Activated T-helper 1 cell treated with anti-CD3 and anti-CD28 coated beads, Interleukin-12 subunit alpha, Interleukin-12 subunit beta, Interleukin-2, Interleukin-4 antibody, amounts not matched to agents 30 ng/mL and 10 ng/mL and 1 ng/mL, durations not matched to agents 14 hours and 24 hours and 36 hours (primary cell): ENCODE results near the gene SEMA3D. TPM values are rescaled to one million over a fixed set of nuclear protein-coding genes. Genes with fewer than 3 reads are reported as not detected.

Experiments
- DNase-seq: peaks from one replicate; pipeline ENCODE4 v3.0.0; 2021; ENCODE audit warnings: low spot score
- H3K27ac Mint-ChIP-seq: one replicate; pipeline ENCODE4 v1.8.0; 2021; ENCODE audit warnings: mild to moderate bottlenecking, mixed read lengths
- H3K27me3 Mint-ChIP-seq: one replicate; pipeline ENCODE4 v1.8.0; 2022; ENCODE audit warnings: mild to moderate bottlenecking, moderate library complexity, mixed read lengths; ENCODE audit not compliant: insufficient read depth
- H3K36me3 Mint-ChIP-seq: one replicate; pipeline ENCODE4 v1.8.0; 2021; ENCODE audit warnings: low read depth, mixed read lengths
- H3K4me1 Mint-ChIP-seq: one replicate; pipeline ENCODE4 v1.8.0; 2021; ENCODE audit warnings: low read depth, mixed read lengths
- H3K4me3 Mint-ChIP-seq: one replicate; pipeline ENCODE4 v1.8.0; 2021; ENCODE audit warnings: mild to moderate bottlenecking, moderate library complexity, mixed read lengths
- H3K9me3 Mint-ChIP-seq: one replicate; pipeline ENCODE4 v1.8.0; 2021; ENCODE audit warnings: mixed read lengths
- intact Hi-C: fragments of 100-400 bp; cut with micrococcal nuclease; formaldehyde crosslinking; loops from one replicate; pipeline ENCODE4 v1.15.1; 2024
- total RNA-seq: library from RNA; stranded (reverse); gene quantifications from 2 replicates; pipeline ENCODE4 v1.2.3, GENCODE V29; 2022

The SEMA3D gene
- total RNA-seq, 1 donor from 2014 or later = 0.60 TPM

DNA sequence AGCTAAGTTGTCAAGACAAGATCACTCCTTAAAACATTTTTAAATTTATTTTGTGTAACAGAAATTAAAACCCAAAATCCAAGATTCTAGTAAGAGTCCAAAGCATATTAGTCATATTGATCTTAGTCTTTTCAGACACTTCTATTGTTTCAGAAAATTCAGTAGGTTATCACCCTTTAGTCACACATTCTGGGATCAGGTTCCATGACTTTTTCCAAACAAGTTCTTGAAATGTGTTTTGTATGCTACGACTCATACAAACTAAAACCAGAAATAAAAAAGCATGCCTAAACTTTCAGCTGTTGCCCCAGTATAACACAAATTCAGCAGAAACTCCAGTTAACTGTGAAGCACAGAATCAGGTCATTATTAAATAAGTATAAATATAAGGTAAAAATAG, 10.7 kb downstream of the SEMA3D start:
- H3K9me3 Mint-ChIP-seq = peaks cover 13% of the 10 kb centered on the region
- intact Hi-C loops = no loop called here
- H3K27me3 Mint-ChIP-seq = no peaks in the 10 kb centered on the region
- H3K4me3 Mint-ChIP-seq = no peak overlapping the region
- no peaks in the 10 kb centered on the region for H3K36me3 Mint-ChIP-seq
- no peak overlapping the region for H3K27ac Mint-ChIP-seq
- no peaks in the 10 kb centered on the region for H3K4me1 Mint-ChIP-seq
- no peak for DNase-seq

DNA sequence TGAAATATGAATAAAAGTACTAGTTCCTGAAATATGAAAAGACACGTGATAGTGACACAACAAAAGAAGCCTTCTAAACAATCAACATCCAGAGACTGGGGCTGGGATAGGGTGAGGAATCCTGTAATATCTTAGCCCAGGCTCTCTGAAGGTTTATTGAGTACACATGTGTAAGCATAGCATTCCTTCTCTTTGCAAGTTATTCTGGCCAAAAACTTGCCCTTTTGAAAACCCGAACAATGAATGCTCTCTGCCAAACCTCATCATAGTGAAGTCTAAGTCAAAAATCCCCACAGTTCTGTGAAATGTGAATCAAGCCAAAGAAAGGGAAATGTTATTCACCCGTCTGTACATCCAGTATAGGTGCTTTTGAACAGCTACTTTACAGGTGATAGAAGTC, 11.6 kb downstream of the SEMA3D start:
- intact Hi-C loops = no loop called here
- Mint-ChIP-seq H3K4me1 (no peaks in the 10 kb centered on the region), H3K27ac (no peak overlapping the region), H3K27me3 (no peaks in the 10 kb centered on the region), H3K4me3 (no peak overlapping the region), H3K9me3 (peaks cover 8% of the 10 kb centered on the region), H3K36me3 (no peaks in the 10 kb centered on the region)
- no peak for DNase-seq

GRCh38 chr7:85172530-85172941, 14.3 kb downstream of the SEMA3D start:
- Mint-ChIP-seq H3K4me1 (no peaks in the 10 kb centered on the region), H3K4me3 (no peak overlapping the region), H3K27me3 (no peaks in the 10 kb centered on the region), H3K9me3 (no peaks in the 10 kb centered on the region), H3K36me3 (no peaks in the 10 kb centered on the region), H3K27ac (no peak overlapping the region)
- DNase-seq = no peak
- intact Hi-C loops = no loop called here

DNA sequence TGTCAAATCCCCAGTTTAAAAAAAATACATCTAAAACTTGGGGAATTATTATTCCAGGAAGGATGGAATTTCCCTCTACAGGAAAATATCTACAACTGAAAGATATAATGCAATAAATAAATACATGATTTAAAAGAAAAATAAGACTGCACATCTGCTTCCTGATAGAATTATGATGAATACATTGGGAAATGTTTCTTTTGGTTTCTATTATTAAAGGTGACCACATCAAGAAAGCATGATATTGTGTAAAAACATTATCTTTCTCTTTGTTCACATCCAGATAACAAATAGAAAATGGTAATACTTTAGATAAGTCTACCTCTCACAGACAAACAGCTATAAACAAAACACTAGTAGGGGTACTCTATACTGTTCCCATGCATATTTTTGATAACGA, 19.2 kb downstream of the SEMA3D start:
- no peaks in the 10 kb centered on the region for H3K4me1 Mint-ChIP-seq
- H3K27ac Mint-ChIP-seq = no peak overlapping the region
- no peaks in the 10 kb centered on the region for H3K9me3 Mint-ChIP-seq
- DNase-seq = no peak
- intact Hi-C loops = no loop called here
- H3K36me3 Mint-ChIP-seq = no peaks in the 10 kb centered on the region
- H3K4me3 Mint-ChIP-seq = no peak overlapping the region
- no peaks in the 10 kb centered on the region for H3K27me3 Mint-ChIP-seq

GRCh38 chr7:85165263-85165662, 21.6 kb downstream of the SEMA3D start:
- intact Hi-C loops = no loop called here
- Mint-ChIP-seq H3K27ac (no peak overlapping the region), H3K36me3 (no peaks in the 10 kb centered on the region), H3K4me3 (no peak overlapping the region), H3K27me3 (no peaks in the 10 kb centered on the region), H3K4me1 (peaks cover 4% of the 10 kb centered on the region), H3K9me3 (no peaks in the 10 kb centered on the region)
- DNase-seq = no peak

- no peak overlapping the region for H3K27ac Mint-ChIP-seq
- no peak overlapping the region for H3K4me3 Mint-ChIP-seq
- H3K9me3 Mint-ChIP-seq = peaks cover 3% of the 10 kb centered on the region
- intact Hi-C loops = loop anchor here (5.0 kb wide), 1 partner anchor 308 kb away; no protein-coding TSS in a partner anchor
- H3K36me3 Mint-ChIP-seq = no peaks in the 10 kb centered on the region
- H3K27me3 Mint-ChIP-seq = no peaks in the 10 kb centered on the region
- peaks cover 5% of the 10 kb centered on the region for H3K4me1 Mint-ChIP-seq
- DNase-seq = no peak
Observed at GRCh38 chr7:85164376-85164775, 22.5 kb downstream of the SEMA3D start.

GRCh38 chr7:85162721-85163120, 24.1 kb downstream of the SEMA3D start:
- H3K9me3 Mint-ChIP-seq = peaks cover 5% of the 10 kb centered on the region
- no peak overlapping the region for H3K27ac Mint-ChIP-seq
- no peaks in the 10 kb centered on the region for H3K27me3 Mint-ChIP-seq
- H3K4me1 Mint-ChIP-seq = peaks cover 5% of the 10 kb centered on the region
- intact Hi-C loops = loop anchor here (5.0 kb wide), 1 partner anchor 310 kb away; no protein-coding TSS in a partner anchor
- H3K4me3 Mint-ChIP-seq = no peak overlapping the region
- H3K36me3 Mint-ChIP-seq = no peaks in the 10 kb centered on the region
- DNase-seq = no peak

DNA sequence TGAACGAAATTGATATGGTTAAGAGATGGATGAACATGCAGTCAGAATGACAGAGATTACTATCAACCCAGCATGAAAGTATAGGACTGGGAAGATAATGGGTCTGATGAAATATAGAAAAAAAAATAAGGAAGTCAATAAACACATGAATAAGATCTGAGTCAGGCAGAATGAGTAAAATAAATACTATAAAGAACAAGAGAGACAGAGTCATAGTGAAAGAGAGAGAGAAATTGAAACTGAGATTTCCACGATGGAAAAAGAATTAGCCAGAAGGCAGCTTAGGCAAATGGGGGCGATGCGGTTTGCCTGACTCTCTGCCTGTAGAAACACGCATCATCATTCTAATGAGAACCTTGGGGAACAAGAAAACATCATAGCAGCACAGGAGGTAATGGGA, 26.6 kb downstream of the SEMA3D start:
- no peak for DNase-seq
- Mint-ChIP-seq H3K27me3 (no peaks in the 10 kb centered on the region), H3K4me3 (no peak overlapping the region), H3K36me3 (no peaks in the 10 kb centered on the region), H3K9me3 (peaks cover 5% of the 10 kb centered on the region), H3K27ac (peak overlapping the region; percentile 59), H3K4me1 (peaks cover 5% of the 10 kb centered on the region)
- intact Hi-C loops = loop anchor here (5.0 kb wide), 1 partner anchor 312 kb away; no protein-coding TSS in a partner anchor

DNA sequence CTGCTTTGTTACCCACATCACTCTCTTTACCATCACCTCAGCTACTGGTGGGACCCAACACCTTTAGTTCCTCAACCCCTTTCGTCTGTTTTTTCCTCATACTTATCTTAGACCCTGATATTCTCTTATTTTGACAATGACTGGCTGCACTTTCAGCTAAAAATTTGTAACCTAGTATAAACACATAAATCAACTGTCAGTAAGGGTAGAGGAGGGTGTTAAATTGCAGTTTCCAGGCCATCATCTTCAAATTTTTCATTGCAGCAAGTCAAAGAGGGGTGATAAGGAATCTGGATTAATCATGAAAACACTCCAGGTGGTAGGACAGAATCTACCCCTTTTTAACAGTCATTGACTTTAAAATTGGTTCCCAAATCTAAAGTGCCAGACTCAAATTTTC, 27.9 kb downstream of the SEMA3D start:
- H3K27me3 Mint-ChIP-seq = no peaks in the 10 kb centered on the region
- H3K27ac Mint-ChIP-seq = no peak overlapping the region
- H3K9me3 Mint-ChIP-seq = peaks cover 5% of the 10 kb centered on the region
- no peak for DNase-seq
- no peak overlapping the region for H3K4me3 Mint-ChIP-seq
- peaks cover 5% of the 10 kb centered on the region for H3K4me1 Mint-ChIP-seq
- no peaks in the 10 kb centered on the region for H3K36me3 Mint-ChIP-seq
- intact Hi-C loops = no loop called here

DNA sequence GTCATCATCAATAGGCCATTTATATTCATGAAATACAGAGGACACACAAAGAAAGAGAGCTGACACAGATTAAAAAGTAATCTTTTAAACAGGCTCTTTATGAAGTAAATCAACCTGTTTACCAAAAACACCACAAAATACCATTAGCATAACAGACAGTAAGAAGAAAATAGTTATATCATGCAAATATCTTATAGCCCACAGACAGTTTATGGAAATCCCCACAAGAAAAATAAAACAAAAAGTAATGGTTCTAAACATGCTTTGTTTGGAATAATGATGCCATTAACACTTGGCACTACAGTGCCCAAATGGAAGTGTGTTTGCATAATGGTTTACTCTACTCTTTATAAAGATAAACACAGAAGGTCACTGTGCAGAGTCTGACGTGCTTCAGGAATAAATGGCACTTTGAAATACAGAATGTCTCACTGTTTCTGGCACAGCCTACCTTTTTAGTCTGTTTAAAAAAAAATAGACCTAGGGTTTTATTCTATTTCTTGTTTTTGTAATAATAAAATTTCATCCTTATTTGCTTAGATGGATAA, 30.1 kb downstream of the SEMA3D start:
- Mint-ChIP-seq H3K9me3 (peaks cover 5% of the 10 kb centered on the region), H3K27ac (no peak overlapping the region), H3K27me3 (no peaks in the 10 kb centered on the region), H3K36me3 (no peaks in the 10 kb centered on the region), H3K4me1 (peaks cover 5% of the 10 kb centered on the region), H3K4me3 (no peak overlapping the region)
- intact Hi-C loops = no loop called here
- no peak for DNase-seq

DNA sequence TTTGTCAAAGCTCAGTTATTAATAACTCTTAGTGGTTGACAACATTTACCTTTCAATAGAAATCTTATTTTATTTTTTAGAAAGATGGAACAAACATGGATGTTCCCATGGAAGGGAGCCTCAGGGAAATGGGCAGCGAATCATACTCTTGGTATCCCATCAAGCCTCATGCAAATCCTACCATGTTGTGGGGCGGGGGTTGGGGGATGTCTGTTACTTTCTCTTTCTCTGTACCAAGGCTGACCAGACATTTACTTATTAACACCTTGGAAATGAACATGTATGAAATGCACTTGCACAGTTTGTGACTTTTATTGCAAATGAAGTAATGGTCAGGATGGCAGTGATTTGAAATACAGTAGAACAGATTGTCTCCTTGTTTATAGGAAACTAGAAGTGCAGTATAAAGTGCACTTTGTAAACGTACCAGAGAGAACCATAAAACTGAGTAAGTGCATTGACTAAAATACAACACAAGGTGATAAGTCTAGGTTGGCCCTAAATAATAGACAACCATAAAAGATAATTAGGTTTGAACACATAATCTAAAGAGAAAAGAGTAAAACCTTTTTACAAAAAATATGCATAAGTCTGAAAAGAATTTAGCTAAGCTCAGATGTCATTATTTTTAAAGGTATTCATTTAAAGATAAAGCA, 32.4 kb downstream of the SEMA3D start:
- Mint-ChIP-seq H3K36me3 (no peaks in the 10 kb centered on the region), H3K27ac (no peak overlapping the region)
- intact Hi-C loops = no loop called here

DNA sequence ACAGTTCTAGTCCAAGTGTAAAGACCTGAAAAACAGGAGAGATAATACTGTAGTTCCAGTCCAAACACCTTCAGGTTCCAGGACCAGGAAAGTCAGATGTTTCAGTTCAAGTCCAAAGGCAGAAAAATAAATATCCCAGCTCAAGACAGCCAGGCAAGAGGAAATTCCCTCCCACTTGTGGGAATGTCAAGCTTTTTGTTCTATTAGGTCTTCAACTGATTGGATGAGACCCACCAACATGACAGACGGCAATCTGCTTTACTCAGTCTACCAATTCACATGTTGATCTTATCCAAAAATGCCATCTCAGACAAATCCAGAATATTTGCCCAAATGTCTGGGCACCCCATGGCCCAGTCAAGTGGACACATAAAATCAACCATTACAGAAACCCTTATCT, 33.1 kb downstream of the SEMA3D start:
- intact Hi-C loops = no loop called here
- H3K36me3 Mint-ChIP-seq = no peaks in the 10 kb centered on the region
- H3K9me3 Mint-ChIP-seq = no peaks in the 10 kb centered on the region
- H3K4me1 Mint-ChIP-seq = no peaks in the 10 kb centered on the region
- no peak overlapping the region for H3K27ac Mint-ChIP-seq
- H3K27me3 Mint-ChIP-seq = no peaks in the 10 kb centered on the region
- no peak overlapping the region for H3K4me3 Mint-ChIP-seq
- DNase-seq = no peak

More for the DNA sequence above, 32.4 kb downstream of the SEMA3D start:
- no peak for DNase-seq
- no peaks in the 10 kb centered on the region for H3K27me3 Mint-ChIP-seq
- peaks cover 2% of the 10 kb centered on the region for H3K9me3 Mint-ChIP-seq
- no peak overlapping the region for H3K4me3 Mint-ChIP-seq
- no peaks in the 10 kb centered on the region for H3K4me1 Mint-ChIP-seq

DNA sequence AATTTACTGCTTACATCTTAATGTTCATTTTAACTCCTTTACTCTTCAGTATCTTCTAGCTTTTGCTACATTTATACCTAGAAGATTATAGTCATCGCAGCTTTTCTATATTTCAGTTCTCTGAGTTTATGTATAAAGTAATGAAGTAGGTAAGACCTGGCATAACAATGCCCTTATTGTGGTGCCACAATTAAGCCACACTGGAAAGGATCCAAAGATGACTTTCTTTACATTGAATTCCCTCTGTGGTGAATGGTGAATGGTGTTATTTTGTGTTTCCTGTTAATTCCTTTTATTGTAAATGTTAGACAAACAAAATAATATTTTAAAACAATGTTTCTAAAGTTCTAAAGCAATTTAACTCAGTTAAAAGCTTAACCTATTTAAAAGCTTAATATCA, 36.2 kb downstream of the SEMA3D start:
- no peaks in the 10 kb centered on the region for H3K9me3 Mint-ChIP-seq
- no peaks in the 10 kb centered on the region for H3K4me1 Mint-ChIP-seq
- H3K4me3 Mint-ChIP-seq = no peak overlapping the region
- H3K36me3 Mint-ChIP-seq = no peaks in the 10 kb centered on the region
- intact Hi-C loops = no loop called here
- DNase-seq = no peak
- no peak overlapping the region for H3K27ac Mint-ChIP-seq
- H3K27me3 Mint-ChIP-seq = no peaks in the 10 kb centered on the region

- no peaks in the 10 kb centered on the region for H3K4me1 Mint-ChIP-seq
Observed at GRCh38 chr7:85144771-85145170, 42.1 kb downstream of the SEMA3D start.

More at GRCh38 chr7:85144771-85145170, 42.1 kb downstream of the SEMA3D start:
- Mint-ChIP-seq H3K4me3 (no peak overlapping the region), H3K27me3 (no peaks in the 10 kb centered on the region), H3K27ac (no peak overlapping the region), H3K36me3 (no peaks in the 10 kb centered on the region), H3K9me3 (no peaks in the 10 kb centered on the region)
- intact Hi-C loops = no loop called here
- no peak for DNase-seq
